ENCODE measurements around the gene TAF10.

TAF10 gene

GRCh38 chr11:6583584-6583983 lies 28.4 kb downstream of the TAF10 start:
- in situ Hi-C loops (cut with MboI; ENCODE audit: low sequenced_read_pairs), result no loop called here
- no peak for DNase-seq (ENCODE audit: low spot score in 2 of 2)
- no peaks in the 10 kb centered on the region for H3K4me1 ChIP-seq
- H3K27me3 ChIP-seq (ENCODE audit: low read depth), result no peaks in the 10 kb centered on the region
- no peaks in the 10 kb centered on the region for H3K36me3 ChIP-seq (replicated peaks)
- no peaks in the 10 kb centered on the region for H3K9me3 ChIP-seq
- H3K4me3 ChIP-seq, result no peak overlapping the region

- H3K4me1 ChIP-seq, result no peaks in the 10 kb centered on the region
- no peak overlapping the region for H3K4me3 ChIP-seq
- H3K27me3 ChIP-seq (ENCODE audit: low read depth), result no peaks in the 10 kb centered on the region
- 0 out of 2 replicates have a peak, but pooled peaks cover 2% of the 10 kb centered on the region for H3K36me3 ChIP-seq (replicated peaks)
- in situ Hi-C loops (cut with MboI; ENCODE audit: low sequenced_read_pairs), result no loop called here
- no peak for DNase-seq (ENCODE audit: low spot score in 2 of 2)
- H3K9me3 ChIP-seq, result no peaks in the 10 kb centered on the region
Observed at GRCh38 chr11:6579681-6580080, 32.3 kb downstream of the TAF10 start.

GRCh38 chr11:6578134-6578533 lies 33.9 kb downstream of the TAF10 start:
- H3K4me1 ChIP-seq, result no peaks in the 10 kb centered on the region
- 0 out of 2 replicates have a peak, but pooled peaks cover 2% of the 10 kb centered on the region for H3K36me3 ChIP-seq (replicated peaks)
- H3K27me3 ChIP-seq (ENCODE audit: low read depth), result no peaks in the 10 kb centered on the region
- in situ Hi-C loops (cut with MboI; ENCODE audit: low sequenced_read_pairs), result no loop called here
- H3K9me3 ChIP-seq, result no peaks in the 10 kb centered on the region
- no peak for DNase-seq (ENCODE audit: low spot score in 2 of 2)
- H3K4me3 ChIP-seq, result no peak overlapping the region

- in situ Hi-C loops (cut with MboI; ENCODE audit: low sequenced_read_pairs), result no loop called here
- H3K4me1 ChIP-seq, result no peaks in the 10 kb centered on the region
- no peak for DNase-seq (ENCODE audit: low spot score in 2 of 2)
- no peaks in the 10 kb centered on the region for H3K27me3 ChIP-seq (ENCODE audit: low read depth)
- H3K4me3 ChIP-seq, result no peak overlapping the region
- H3K9me3 ChIP-seq, result no peaks in the 10 kb centered on the region
- 0 out of 2 replicates have a peak, but pooled peaks cover 2% of the 10 kb centered on the region for H3K36me3 ChIP-seq (replicated peaks)
Observed at GRCh38 chr11:6576471-6577373, 35.3 kb downstream of the TAF10 start.

GRCh38 chr11:6574816-6575715 lies 37.0 kb downstream of the TAF10 start:
- H3K9me3 ChIP-seq, result no peaks in the 10 kb centered on the region
- DNase-seq (ENCODE audit: low spot score in 2 of 2), result no peak
- H3K4me1 ChIP-seq, result no peaks in the 10 kb centered on the region
- in situ Hi-C loops (cut with MboI; ENCODE audit: low sequenced_read_pairs), result no loop called here
- 0 out of 2 replicates have a peak, but pooled peaks cover 2% of the 10 kb centered on the region for H3K36me3 ChIP-seq (replicated peaks)
- H3K4me3 ChIP-seq, result no peak overlapping the region
- no peaks in the 10 kb centered on the region for H3K27me3 ChIP-seq (ENCODE audit: low read depth)

- Histone ChIP-seq H3K4me1 (no peaks in the 10 kb centered on the region), H3K9me3 (no peaks in the 10 kb centered on the region), H3K36me3 (replicated peaks) (0 out of 2 replicates have a peak, but pooled peaks cover 2% of the 10 kb centered on the region), H3K4me3 (no peak overlapping the region), H3K27me3 (ENCODE audit: low read depth) (no peaks in the 10 kb centered on the region)
- in situ Hi-C loops (cut with MboI; ENCODE audit: low sequenced_read_pairs), result no loop called here
- DNase-seq (ENCODE audit: low spot score in 2 of 2), result no peak
Observed at GRCh38 chr11:6572215-6572614, 39.8 kb downstream of the TAF10 start.

- Histone ChIP-seq H3K36me3 (replicated peaks) (0 out of 2 replicates have a peak, but pooled peaks cover 2% of the 10 kb centered on the region), H3K4me1 (no peaks in the 10 kb centered on the region), H3K27me3 (ENCODE audit: low read depth) (no peaks in the 10 kb centered on the region), H3K9me3 (no peaks in the 10 kb centered on the region), H3K4me3 (no peak overlapping the region)
- in situ Hi-C loops (cut with MboI; ENCODE audit: low sequenced_read_pairs), result no loop called here
- no peak for DNase-seq (ENCODE audit: low spot score in 2 of 2)
Observed at GRCh38 chr11:6571434-6572008, 40.5 kb downstream of the TAF10 start.

GRCh38 chr11:6570691-6571427 lies 41.2 kb downstream of the TAF10 start:
- H3K27me3 ChIP-seq (ENCODE audit: low read depth), result no peaks in the 10 kb centered on the region
- H3K4me3 ChIP-seq, result no peak overlapping the region
- no peaks in the 10 kb centered on the region for H3K4me1 ChIP-seq
- no peaks in the 10 kb centered on the region for H3K9me3 ChIP-seq
- in situ Hi-C loops (cut with MboI; ENCODE audit: low sequenced_read_pairs), result no loop called here
- 0 out of 2 replicates have a peak, but pooled peaks cover 2% of the 10 kb centered on the region for H3K36me3 ChIP-seq (replicated peaks)
- no peak for DNase-seq (ENCODE audit: low spot score in 2 of 2)

GRCh38 chr11:6569706-6570105 lies 42.3 kb downstream of the TAF10 start:
- Histone ChIP-seq H3K4me1 (no peaks in the 10 kb centered on the region), H3K9me3 (no peaks in the 10 kb centered on the region), H3K4me3 (no peak overlapping the region), H3K27me3 (ENCODE audit: low read depth) (no peaks in the 10 kb centered on the region), H3K36me3 (replicated peaks) (no peaks in the 10 kb centered on the region)
- in situ Hi-C loops (cut with MboI; ENCODE audit: low sequenced_read_pairs), result no loop called here
- no peak for DNase-seq (ENCODE audit: low spot score in 2 of 2)

GRCh38 chr11:6568191-6568918 lies 43.7 kb downstream of the TAF10 start:
- Histone ChIP-seq H3K27me3 (ENCODE audit: low read depth) (no peaks in the 10 kb centered on the region), H3K4me3 (no peak overlapping the region), H3K36me3 (replicated peaks) (no peaks in the 10 kb centered on the region), H3K9me3 (no peaks in the 10 kb centered on the region), H3K4me1 (no peaks in the 10 kb centered on the region)
- in situ Hi-C loops (cut with MboI; ENCODE audit: low sequenced_read_pairs), result no loop called here
- no peak for DNase-seq (ENCODE audit: low spot score in 2 of 2)

- no peaks in the 10 kb centered on the region for H3K36me3 ChIP-seq (replicated peaks)
- H3K27me3 ChIP-seq (ENCODE audit: low read depth), result no peaks in the 10 kb centered on the region
- H3K4me1 ChIP-seq, result no peaks in the 10 kb centered on the region
- H3K9me3 ChIP-seq, result no peaks in the 10 kb centered on the region
- in situ Hi-C loops (cut with MboI; ENCODE audit: low sequenced_read_pairs), result no loop called here
- DNase-seq (ENCODE audit: low spot score in 2 of 2), result no peak
- H3K4me3 ChIP-seq, result no peak overlapping the region
Observed at GRCh38 chr11:6567371-6567745, 44.7 kb downstream of the TAF10 start.

- no peaks in the 10 kb centered on the region for H3K27me3 ChIP-seq (ENCODE audit: low read depth)
- in situ Hi-C loops (cut with MboI; ENCODE audit: low sequenced_read_pairs), result no loop called here
- H3K36me3 ChIP-seq (replicated peaks), result no peaks in the 10 kb centered on the region
- DNase-seq (ENCODE audit: low spot score in 2 of 2), result no peak
- no peak overlapping the region for H3K4me3 ChIP-seq
- H3K9me3 ChIP-seq, result no peaks in the 10 kb centered on the region
- no peaks in the 10 kb centered on the region for H3K4me1 ChIP-seq
Observed at GRCh38 chr11:6566704-6567370, 45.2 kb downstream of the TAF10 start.

Data from HAP-1 (cell line).